Activated T-cell treated with anti-CD3 and anti-CD28 coated beads, Interleukin-2, amount 50 U/mL, for 72 hours (primary cell): ENCODE measurements around the gene SLC17A1. TPM values are rescaled to one million over a fixed set of nuclear protein-coding genes. Genes with fewer than 3 reads are reported as not detected.

Experiments
- ATAC-seq, 2 donors: fragments of 150-1000 bp; cut with Tn5 transposase; replicated peaks in 1 of 2; 2 replicates each; pipeline ENCODE4 v1.10.0; 2021; ENCODE audit warnings: moderate library complexity in 2 of 2, mild to moderate bottlenecking in 1 of 2
- DNase-seq, 2 donors: peaks; one replicate each; pipeline ENCODE4 v3.0.0; 2021 to 2022; ENCODE audit warnings: mixed read lengths in 1 of 2
- H3K27ac Mint-ChIP-seq: one replicate; pipeline ENCODE4 v1.8.0; 2022; ENCODE audit warnings: mild to moderate bottlenecking, moderate library complexity, mixed read lengths
- H3K27me3 Mint-ChIP-seq: one replicate; pipeline ENCODE4 v1.8.0; 2022; ENCODE audit warnings: low read depth, mixed read lengths
- H3K36me3 Mint-ChIP-seq, 2 donors: one replicate each; pipeline ENCODE4 v1.8.0; 2022; ENCODE audit warnings: mixed read lengths in 2 of 2, mild to moderate bottlenecking in 1 of 2; ENCODE audit not compliant: insufficient read depth in 2 of 2
- H3K4me1 Mint-ChIP-seq: one replicate; pipeline ENCODE4 v1.8.0; 2022; ENCODE audit warnings: low read depth, mixed read lengths
- H3K4me3 Mint-ChIP-seq, 2 donors: one replicate each; pipeline ENCODE4 v1.8.0; 2022; ENCODE audit warnings: mild to moderate bottlenecking in 2 of 2, mixed read lengths in 2 of 2, moderate library complexity in 2 of 2
- H3K9me3 Mint-ChIP-seq, 2 donors: one replicate each; pipeline ENCODE4 v1.8.0; 2022; ENCODE audit warnings: mixed read lengths in 2 of 2
- total RNA-seq, 2 donors: library from RNA; stranded (reverse); gene quantifications; one replicate each; pipeline ENCODE4 v1.2.3, GENCODE V29; 2022

SLC17A1 gene
- total RNA-seq, 2 donors from 2014 or later = 0.29 TPM; not detected in 1

GRCh38 chr6:25816252-25816651 lies 15.6 kb downstream of the SLC17A1 start:
- Mint-ChIP-seq H3K4me1 (peaks cover 2% of the 10 kb centered on the region), H3K9me3 (peaks cover 0 to 3% of the 10 kb centered on the region in 2 donors), H3K4me3 (no peak overlapping the region), H3K27me3 (peaks cover 51% of the 10 kb centered on the region), H3K36me3 (peaks cover 0 to 1% of the 10 kb centered on the region in 2 donors), H3K27ac (no peak overlapping the region)
- DNase-seq = no peak
- ATAC-seq = no peak

- H3K36me3 Mint-ChIP-seq = peaks cover 0 to 1% of the 10 kb centered on the region in 2 donors
- no peaks in the 10 kb centered on the region for H3K4me1 Mint-ChIP-seq
- H3K27me3 Mint-ChIP-seq = peaks cover 55% of the 10 kb centered on the region
- H3K27ac Mint-ChIP-seq = no peak overlapping the region
- DNase-seq = no peak
- ATAC-seq = no peak
- H3K4me3 Mint-ChIP-seq = no peak overlapping the region
- H3K9me3 Mint-ChIP-seq = peaks cover 0 to 3% of the 10 kb centered on the region in 2 donors
Observed at GRCh38 chr6:25815194-25815593, 16.7 kb downstream of the SLC17A1 start.

- Mint-ChIP-seq H3K4me3 (no peak overlapping the region), H3K4me1 (no peaks in the 10 kb centered on the region), H3K9me3 (no peaks in the 10 kb centered on the region), H3K27me3 (peaks cover 20% of the 10 kb centered on the region), H3K36me3 (no peaks in the 10 kb centered on the region), H3K27ac (no peak overlapping the region)
- no peak for DNase-seq
- no peak for ATAC-seq
Observed at GRCh38 chr6:25804804-25805203, 27.0 kb downstream of the SLC17A1 start.

GRCh38 chr6:25801436-25801835 lies 30.4 kb downstream of the SLC17A1 start:
- Mint-ChIP-seq H3K9me3 (no peaks in the 10 kb centered on the region), H3K36me3 (no peaks in the 10 kb centered on the region), H3K4me3 (no peak overlapping the region), H3K4me1 (no peaks in the 10 kb centered on the region), H3K27me3 (peaks cover 16% of the 10 kb centered on the region), H3K27ac (no peak overlapping the region)
- DNase-seq (no peak), ATAC-seq (no peak)

- ATAC-seq = no peak
- H3K4me1 Mint-ChIP-seq = peaks cover under 1% of the 10 kb centered on the region
- no peak overlapping the region for H3K4me3 Mint-ChIP-seq
- no peak for DNase-seq
- no peak overlapping the region for H3K27ac Mint-ChIP-seq
- H3K36me3 Mint-ChIP-seq = no peaks in the 10 kb centered on the region
- H3K9me3 Mint-ChIP-seq = no peaks in the 10 kb centered on the region
- H3K27me3 Mint-ChIP-seq = peaks cover 16% of the 10 kb centered on the region
Observed at GRCh38 chr6:25794784-25795183, 37.1 kb downstream of the SLC17A1 start.

GRCh38 chr6:25793970-25794369 lies 37.9 kb downstream of the SLC17A1 start:
- Mint-ChIP-seq H3K4me3 (no peak overlapping the region), H3K27ac (no peak overlapping the region), H3K9me3 (no peaks in the 10 kb centered on the region), H3K36me3 (no peaks in the 10 kb centered on the region), H3K27me3 (peaks cover 16% of the 10 kb centered on the region), H3K4me1 (peaks cover 7% of the 10 kb centered on the region)
- ATAC-seq (no peak), DNase-seq (no peak)

GRCh38 chr6:25792016-25792415 lies 39.8 kb downstream of the SLC17A1 start:
- ATAC-seq (no peak), DNase-seq (no peak)
- Mint-ChIP-seq H3K27me3 (peaks cover 6% of the 10 kb centered on the region), H3K4me3 (no peak overlapping the region), H3K36me3 (no peaks in the 10 kb centered on the region), H3K27ac (no peak overlapping the region), H3K9me3 (no peaks in the 10 kb centered on the region), H3K4me1 (peaks cover 24% of the 10 kb centered on the region)

GRCh38 chr6:25789475-25789874 lies 42.4 kb downstream of the SLC17A1 start:
- Mint-ChIP-seq H3K4me1 (peaks cover 27% of the 10 kb centered on the region), H3K27ac (no peak overlapping the region), H3K27me3 (peaks cover 9% of the 10 kb centered on the region), H3K4me3 (no peak overlapping the region), H3K9me3 (no peaks in the 10 kb centered on the region), H3K36me3 (no peaks in the 10 kb centered on the region)
- ATAC-seq (peak; percentile 51 to 69), DNase-seq (no peak)

GRCh38 chr6:25788305-25788922 lies 43.4 kb downstream of the SLC17A1 start:
- DNase-seq (peak; percentile 44 to 55), ATAC-seq (peak; percentile 44 to 50)
- H3K9me3 Mint-ChIP-seq = no peaks in the 10 kb centered on the region
- peaks cover 15% of the 10 kb centered on the region for H3K27me3 Mint-ChIP-seq
- no peak overlapping the region for H3K4me3 Mint-ChIP-seq
- no peak overlapping the region for H3K27ac Mint-ChIP-seq
- H3K4me1 Mint-ChIP-seq = peaks cover 29% of the 10 kb centered on the region
- no peaks in the 10 kb centered on the region for H3K36me3 Mint-ChIP-seq

- peak; percentile 51 to 61 for ATAC-seq
- Mint-ChIP-seq H3K36me3 (no peaks in the 10 kb centered on the region), H3K9me3 (no peaks in the 10 kb centered on the region), H3K4me3 (no peak overlapping the region), H3K27me3 (peaks cover 9% of the 10 kb centered on the region), H3K27ac (no peak overlapping the region), H3K4me1 (peaks cover 29% of the 10 kb centered on the region)
- DNase-seq = no peak
Observed at GRCh38 chr6:25787428-25787827, 44.4 kb downstream of the SLC17A1 start.

- H3K9me3 Mint-ChIP-seq = no peaks in the 10 kb centered on the region
- H3K27ac Mint-ChIP-seq = no peak overlapping the region
- ATAC-seq (no peak), DNase-seq (no peak)
- H3K36me3 Mint-ChIP-seq = peaks cover 0 to 2% of the 10 kb centered on the region in 2 donors
- H3K4me3 Mint-ChIP-seq = no peak overlapping the region
- peaks cover 8% of the 10 kb centered on the region for H3K27me3 Mint-ChIP-seq
- H3K4me1 Mint-ChIP-seq = peaks cover 29% of the 10 kb centered on the region
Observed at GRCh38 chr6:25781134-25781533, 50.7 kb downstream of the SLC17A1 start.

GRCh38 chr6:25777856-25778649 lies 53.8 kb downstream of the SLC17A1 start:
- Mint-ChIP-seq H3K4me1 (peaks cover 25% of the 10 kb centered on the region), H3K27ac (peak overlapping the region; percentile 61), H3K9me3 (no peaks in the 10 kb centered on the region), H3K36me3 (peaks cover 0 to 2% of the 10 kb centered on the region in 2 donors), H3K4me3 (peak overlapping the region; percentile 38 to 53), H3K27me3 (peaks cover 7% of the 10 kb centered on the region)
- ATAC-seq = peak; percentile 69 to 78
- no peak for DNase-seq

GRCh38 chr6:25777031-25777430 lies 54.8 kb downstream of the SLC17A1 start:
- Mint-ChIP-seq H3K4me3 (peak overlapping the region; percentile 13 to 21), H3K9me3 (no peaks in the 10 kb centered on the region), H3K36me3 (peaks cover 0 to 2% of the 10 kb centered on the region in 2 donors), H3K27me3 (peaks cover 7% of the 10 kb centered on the region), H3K4me1 (peaks cover 25% of the 10 kb centered on the region), H3K27ac (peak overlapping the region; percentile 56)
- no peak for DNase-seq
- no peak for ATAC-seq
